HG03342 (cell line): ENCODE results near the gene PPP1R3A.

Source experiments
- ATAC-seq: cut with Tn5 transposase; IDR thresholded peaks from one replicate; pipeline ENCODE4 v1.9.1; 2021; ENCODE audit warnings: mild to moderate bottlenecking, moderate library complexity; ENCODE audit not compliant: unreplicated experiment

PPP1R3A gene

DNA sequence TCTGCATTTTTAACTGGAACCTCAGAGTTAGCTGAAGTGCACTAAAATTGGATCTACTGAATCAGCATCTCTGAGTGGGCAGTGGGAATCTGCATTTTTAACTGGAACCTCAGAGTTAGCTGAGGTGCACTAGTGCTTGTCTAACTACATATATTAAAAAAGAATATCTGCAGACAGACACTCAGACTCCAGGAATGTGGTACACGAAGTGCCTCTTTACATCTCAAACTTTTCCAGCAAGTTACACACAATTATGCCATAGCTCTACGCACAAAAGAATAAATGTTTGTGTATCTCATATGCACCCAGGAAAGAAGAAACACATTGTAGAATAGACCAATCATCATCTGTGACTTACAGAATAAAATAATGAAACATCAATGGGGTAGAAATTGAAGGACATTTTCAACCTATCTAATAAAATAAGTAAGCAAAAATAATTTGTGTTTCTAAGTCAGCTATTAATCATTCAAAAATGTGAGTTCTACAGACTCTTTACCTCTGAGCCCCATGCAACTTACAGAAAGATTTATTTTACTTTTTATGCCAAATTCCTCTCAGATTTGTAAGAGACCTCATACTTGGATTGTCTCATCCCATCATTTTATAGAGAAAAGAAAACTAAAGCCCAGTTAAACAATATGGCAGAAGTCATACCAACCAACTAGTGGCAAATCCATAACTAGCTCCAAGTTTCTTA lies 28.3 kb downstream of the PPP1R3A start:
- ATAC-seq = no peak

DNA sequence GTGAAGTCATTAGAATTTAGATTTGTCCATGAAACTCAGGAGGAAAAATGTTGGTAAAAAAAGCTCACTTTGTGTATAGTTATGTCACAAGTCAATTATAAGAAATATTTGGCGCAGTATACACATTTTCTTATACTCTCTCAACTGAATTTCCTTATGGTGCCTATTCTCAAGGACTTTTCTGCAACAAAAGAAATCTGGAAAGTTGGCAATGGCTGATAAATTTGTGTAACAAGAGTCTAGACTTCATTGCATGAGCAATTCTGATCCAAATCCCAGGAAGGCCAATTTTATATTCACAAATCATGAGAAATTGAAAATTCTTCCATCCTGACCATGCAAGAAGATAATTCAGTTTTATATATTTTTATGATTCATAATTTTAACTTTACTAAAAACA lies 35.7 kb downstream of the PPP1R3A start:
- ATAC-seq = no peak

DNA sequence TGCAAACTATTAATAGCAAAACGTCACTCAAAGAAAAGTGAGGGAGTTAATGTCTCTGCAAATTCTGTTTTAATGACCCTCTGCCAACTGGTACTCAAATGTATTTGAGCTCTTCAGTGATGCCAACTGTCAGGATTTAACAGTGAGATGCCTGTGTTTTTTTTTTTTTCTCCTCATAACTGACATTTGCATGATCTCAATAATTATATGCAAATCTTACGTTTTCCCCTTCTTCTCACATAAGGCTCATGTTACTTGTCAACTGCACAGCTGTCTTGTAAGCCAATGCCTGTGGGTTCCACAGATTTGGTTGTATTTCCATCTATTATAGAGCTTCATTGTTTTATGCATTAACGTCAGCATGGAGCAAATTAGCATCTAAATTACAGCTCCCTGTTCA lies 38.2 kb downstream of the PPP1R3A start:
- ATAC-seq = no peak

DNA sequence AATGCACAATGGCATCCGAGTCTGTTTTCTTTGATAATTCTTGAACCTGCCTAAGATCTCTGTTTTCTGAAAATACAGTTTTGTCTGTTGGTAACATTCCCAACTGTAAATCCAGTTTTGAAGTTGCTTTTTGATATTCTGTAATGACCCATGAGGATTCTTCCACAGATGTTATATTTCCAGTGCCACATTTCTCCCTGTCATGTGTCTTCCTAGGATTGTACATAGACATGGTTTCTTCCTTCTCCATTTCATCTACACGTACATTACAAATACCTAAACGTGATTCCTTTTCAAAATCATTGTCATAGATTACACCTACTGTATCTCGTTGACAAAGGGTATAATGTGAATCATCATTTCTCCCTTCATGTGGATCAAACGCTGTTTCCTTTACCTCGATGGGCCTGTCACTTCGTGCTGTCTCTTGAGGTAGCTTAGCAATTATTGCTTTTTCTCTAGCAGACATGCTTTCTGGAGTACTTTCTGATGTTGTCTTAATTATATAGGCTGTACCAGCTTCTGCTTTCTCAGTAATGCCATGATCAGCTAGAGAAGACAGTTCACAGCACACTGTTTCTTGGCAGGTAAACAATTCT lies 40.3 kb downstream of the PPP1R3A start:
- no peak for ATAC-seq

DNA sequence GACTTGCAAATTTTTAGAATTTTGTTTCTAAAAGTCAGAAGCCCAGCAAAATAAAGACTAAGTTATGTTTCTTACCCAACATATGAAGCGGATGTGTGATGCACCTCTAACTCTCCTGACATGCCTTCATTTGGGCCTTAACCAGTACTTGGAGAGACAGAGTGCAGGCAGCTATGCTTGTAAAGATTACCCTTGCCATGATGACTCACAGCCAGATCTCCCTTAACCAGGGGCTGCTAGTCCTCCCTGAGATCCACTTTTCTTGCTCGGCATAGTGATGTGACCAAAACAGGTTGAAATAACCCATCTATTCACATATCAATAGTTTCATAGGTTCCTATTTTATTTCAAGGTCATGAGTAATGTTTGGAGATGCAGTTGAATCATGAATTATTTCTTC lies 43.6 kb downstream of the PPP1R3A start:
- ATAC-seq = no peak

DNA sequence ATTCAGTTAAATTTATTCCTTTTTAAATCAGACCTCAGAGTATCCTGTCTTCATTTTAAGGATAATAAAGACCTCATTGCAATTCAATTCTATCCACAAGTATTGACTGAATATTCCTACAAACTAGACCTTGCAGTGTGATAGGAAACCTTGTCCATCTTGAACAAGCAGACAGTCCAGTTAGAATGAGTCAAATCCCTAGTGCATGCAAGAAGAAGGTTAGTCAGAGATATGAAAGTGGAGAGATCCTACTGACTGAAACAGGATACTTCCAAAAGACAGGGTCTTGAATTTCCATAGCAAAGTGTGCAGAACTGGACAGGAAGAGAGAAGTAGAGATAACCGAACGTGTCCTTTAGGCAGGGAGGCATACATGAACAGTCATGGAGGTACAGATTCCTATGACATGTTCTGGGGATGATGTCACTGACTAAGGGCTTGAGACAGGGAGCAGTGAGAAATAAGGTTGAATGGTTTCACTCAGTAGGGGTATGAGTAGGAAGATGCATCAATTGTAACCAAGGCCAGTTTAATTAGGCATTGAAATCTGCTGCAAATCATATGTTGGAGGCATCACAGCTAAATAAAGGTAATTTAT lies 45.2 kb downstream of the PPP1R3A start:
- ATAC-seq = no peak

DNA sequence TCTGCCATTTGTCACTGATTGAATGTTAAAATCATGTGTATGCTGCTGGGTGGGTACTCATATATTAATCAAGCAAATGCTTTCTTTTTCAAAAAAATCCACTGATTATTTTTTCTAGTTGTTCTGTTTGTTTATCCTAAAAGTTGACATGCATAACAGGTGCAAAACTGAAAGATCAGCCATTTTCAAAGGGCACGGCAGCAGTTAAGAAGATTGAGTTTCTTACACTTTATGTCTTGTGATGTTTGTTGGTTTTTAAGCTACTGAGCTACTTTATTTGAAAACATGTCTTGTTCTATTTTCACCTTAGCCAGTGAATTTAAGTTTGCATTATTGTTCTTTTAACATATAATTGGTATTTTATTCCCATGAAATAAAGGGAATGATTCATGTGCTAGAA lies 45.8 kb downstream of the PPP1R3A start:
- no peak for ATAC-seq

DNA sequence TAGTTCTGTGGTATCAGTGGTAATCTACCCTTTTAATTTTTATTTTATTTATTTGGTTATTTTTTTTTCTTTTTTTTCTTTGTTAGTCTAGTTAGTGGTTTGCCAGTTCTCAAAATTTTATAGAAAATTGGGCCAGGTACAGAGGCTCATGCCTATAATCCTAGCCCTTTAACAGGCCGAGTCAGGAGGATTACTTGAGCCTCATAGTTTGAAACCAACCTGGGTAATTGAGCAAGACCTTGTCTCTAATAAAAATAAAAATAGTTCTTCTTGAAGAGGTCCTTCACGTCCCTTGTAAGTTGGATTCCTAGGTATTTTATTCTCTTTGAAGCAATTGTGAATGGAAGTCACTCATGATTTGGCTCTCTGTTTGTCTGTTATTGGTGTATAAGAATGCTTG lies 51.5 kb downstream of the PPP1R3A start:
- ATAC-seq = no peak

DNA sequence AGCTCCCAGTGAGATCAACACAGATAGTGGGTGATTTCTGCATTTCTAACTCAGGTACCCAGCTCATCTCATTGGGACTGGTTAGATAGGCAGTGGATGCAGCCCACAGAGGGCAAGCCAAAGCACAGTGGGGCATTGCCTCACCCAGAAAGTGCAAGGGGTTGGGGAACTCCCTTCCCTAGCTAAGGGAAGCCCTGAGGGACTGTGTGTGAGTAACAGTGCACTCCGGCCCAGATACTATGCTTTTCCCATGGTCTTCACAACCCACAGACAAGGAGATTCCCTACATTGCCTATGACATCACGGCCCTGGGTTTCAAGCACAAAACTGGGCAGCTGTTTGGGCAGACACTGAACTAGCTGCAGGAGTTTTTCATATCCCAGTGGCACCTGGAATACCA lies 62.8 kb downstream of the PPP1R3A start:
- ATAC-seq = no peak

DNA sequence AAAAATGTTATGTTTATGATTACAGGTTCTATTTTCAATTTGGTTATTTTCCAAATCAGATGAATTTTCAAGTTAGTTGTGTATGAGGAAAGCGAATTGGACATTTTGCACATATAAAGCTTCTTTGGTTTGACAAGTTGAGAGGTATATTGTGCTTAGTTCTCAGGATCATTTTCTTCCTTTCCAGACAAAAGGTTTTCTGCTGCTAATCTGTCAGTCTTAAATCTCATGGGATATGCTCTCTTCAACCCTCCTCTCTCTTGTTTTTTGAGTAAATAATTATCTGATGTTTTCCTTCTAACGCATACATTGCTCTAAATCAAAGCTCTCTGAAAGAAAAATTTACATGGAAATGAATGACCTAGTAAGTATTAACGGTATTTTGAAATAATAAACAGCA lies 77.9 kb downstream of the PPP1R3A start:
- no peak for ATAC-seq

DNA sequence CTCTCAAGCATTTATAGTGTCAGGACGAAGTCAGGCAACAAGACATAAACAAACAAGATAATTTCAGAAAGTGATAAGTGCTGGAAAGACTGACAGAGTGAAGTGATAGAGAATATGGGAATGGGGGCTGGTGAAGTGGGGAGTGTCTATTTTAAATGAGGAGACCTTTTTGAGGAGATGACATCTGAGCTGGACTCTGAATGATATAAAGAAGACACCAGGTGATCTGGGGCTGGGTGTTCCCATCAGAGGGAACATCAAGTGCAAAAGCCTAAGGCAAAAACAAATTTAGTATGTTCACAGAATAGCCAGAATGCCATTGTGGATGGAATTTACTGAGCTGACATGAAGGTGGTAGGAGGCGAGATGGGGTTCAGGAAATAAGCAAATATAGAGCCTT lies 83.4 kb downstream of the PPP1R3A start:
- no peak for ATAC-seq

DNA sequence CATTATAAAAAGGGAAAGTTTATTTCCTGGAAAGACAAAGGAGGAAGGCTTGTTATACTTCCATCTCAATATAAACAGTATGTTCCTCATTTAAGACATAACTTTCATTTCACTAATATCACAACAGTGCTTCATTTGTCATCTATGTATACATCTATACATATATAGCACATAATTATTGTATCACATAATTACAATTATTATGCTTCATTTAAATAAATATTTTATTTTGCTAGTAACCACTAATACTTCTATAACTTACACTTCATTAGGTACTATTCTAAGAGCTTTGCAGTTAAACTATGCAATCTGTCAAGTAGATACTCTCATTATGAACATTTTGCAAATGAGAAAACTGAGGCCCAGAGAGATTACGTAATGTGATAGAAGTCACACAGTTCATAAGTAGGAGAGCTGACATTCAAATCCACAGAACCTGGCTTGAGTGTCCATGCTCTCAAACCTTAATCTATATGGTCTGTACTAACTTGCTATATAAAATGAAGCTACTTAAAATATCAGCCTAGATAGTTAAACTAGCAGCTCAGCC lies 86.5 kb downstream of the PPP1R3A start:
- no peak for ATAC-seq

DNA sequence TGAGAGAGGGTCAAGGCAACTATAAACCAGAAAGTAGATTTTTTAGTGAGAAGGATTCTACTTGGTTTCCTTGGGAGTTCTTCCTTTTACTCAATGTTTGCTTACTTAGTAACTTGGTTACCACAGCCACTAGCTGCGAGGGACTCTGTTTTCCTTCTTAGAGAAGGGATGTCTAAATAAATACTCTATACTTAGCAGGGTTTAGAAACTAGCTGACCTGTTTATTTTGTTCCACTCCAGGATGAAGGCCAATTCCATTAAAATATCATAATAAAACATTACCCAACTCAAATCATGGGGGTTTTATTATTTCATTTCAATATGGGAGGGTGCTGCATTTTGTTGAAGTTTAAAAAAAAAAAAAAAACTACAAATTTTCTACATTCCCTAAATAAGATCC lies 87.3 kb downstream of the PPP1R3A start:
- ATAC-seq = no peak

DNA sequence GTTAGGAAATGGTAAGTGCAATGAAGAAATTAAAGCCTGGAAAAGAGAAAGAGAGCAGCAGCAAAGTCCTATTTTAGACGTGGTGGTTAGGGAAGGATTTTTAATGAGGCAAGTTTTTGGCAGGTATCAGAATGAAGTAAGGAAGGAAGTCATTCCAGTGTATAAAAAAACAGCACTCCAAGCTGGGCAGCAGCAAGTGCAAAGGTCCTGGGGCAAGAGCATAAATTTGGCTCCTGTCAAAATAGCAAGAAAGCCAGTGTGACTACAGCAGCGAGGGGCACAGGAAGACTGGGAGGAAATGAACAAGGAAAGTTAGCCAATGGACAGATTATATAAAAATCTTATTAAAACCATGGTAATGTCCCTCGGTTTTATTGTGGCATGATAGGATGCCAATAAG lies 90.2 kb downstream of the PPP1R3A start:
- no peak for ATAC-seq
